Muscle of arm (tissue), 12 donors: ENCODE results near the gene GNB1. TPM values are rescaled to one million over a fixed set of nuclear protein-coding genes. Genes with fewer than 3 reads are reported as not detected.

Source experiments
- DNase-seq: peaks from one replicate; pipeline ENCODE4 v3.0.0-alpha.2; 2013
- polyA plus RNA-seq, 12 donors: library from polyadenylated mRNA; unstranded; fragments of 120-200 nt; gene quantifications; one replicate each; pipeline ENCODE4 v1.2.1, GENCODE V29; 2013; ENCODE audit not compliant: insufficient read length in 12 of 12

The GNB1 gene
- polyA plus RNA-seq, 12 donors = 158 to 259 (median 178) TPM

DNA sequence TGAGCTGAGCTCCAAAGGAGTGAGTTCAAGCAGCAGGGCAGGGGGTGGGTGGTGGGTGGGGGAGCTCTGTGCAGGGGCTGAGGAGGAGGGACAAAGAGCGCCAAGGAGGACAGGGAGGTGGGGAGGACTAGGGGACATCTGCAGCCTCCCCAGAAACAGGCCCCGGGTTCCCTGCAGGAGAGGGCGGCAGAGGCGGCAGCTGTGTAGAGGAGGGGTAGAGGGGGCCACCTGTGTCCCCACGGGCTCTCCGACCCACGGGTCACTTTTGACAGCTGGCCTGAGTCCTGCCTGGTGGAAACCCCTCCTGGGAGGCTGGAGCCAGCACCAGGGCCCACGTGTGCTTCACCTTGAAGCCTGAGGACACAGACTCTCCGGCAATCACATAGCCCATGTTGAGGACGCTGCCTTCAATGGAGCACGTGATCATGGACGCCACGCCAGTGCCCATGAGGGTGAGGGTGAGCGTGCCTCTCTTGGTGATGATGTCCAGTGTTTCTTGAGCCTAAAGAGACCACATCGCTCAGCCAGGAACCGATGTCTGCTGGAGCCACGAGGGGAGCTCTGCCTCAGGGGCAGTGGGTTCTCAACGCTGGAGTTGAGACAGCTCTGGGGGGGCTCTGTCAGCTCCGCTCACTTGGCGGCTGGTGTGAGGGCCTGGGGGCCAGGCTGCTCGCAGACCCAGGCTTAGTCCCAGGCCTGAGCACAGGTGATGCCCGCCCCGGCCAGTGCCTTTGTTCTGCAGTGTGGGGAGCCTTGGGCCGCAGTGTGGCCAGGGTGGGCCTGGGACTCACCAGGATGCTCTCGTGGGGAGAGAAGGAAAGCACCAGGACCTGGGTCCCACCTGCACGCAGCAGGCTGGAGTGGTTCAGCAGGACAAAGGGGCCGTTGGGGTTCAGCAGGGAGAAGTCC, 34.8 kb upstream of the GNB1 start:
- DNase-seq = no peak

DNA sequence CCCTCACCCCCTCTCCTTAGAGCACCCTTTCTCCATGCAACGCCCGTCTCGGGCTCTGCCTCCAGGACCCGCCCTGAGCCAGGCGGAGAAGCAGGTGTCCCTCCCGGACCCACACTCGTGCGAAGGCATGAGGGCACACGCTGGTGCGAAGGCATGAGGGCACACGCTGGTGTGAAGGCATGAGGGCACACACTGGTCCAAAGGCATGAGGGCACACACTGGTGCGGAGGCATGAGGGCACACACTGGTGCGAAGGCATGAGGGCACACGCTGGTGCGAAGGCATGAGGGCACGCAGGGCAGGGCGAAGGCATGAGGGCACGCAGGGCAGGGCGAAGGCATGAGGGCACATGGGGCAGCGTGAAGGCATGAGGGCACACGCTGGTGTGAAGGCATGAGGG, 34.0 kb upstream of the GNB1 start:
- no peak for DNase-seq

DNA sequence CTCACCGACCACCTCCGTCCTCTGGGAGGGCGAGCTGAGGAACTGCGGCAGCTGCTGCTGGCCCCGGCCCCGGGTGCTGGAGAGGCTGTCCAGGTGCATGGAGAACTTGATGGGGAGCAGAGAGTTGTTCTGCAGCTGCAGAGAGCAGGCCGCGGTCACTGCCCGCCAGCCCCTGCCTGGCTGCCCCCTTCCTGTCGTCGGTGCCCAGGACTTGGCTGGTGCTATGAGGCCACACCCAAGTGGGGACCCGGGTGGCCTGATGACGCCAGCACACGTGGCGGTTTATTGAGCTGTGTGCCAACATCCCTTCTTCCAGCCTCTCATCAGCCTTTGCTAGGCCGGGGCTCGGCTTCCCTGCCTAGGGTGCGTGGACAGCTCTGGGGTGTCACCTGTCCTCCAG, 33.5 kb upstream of the GNB1 start:
- DNase-seq = no peak

DNA sequence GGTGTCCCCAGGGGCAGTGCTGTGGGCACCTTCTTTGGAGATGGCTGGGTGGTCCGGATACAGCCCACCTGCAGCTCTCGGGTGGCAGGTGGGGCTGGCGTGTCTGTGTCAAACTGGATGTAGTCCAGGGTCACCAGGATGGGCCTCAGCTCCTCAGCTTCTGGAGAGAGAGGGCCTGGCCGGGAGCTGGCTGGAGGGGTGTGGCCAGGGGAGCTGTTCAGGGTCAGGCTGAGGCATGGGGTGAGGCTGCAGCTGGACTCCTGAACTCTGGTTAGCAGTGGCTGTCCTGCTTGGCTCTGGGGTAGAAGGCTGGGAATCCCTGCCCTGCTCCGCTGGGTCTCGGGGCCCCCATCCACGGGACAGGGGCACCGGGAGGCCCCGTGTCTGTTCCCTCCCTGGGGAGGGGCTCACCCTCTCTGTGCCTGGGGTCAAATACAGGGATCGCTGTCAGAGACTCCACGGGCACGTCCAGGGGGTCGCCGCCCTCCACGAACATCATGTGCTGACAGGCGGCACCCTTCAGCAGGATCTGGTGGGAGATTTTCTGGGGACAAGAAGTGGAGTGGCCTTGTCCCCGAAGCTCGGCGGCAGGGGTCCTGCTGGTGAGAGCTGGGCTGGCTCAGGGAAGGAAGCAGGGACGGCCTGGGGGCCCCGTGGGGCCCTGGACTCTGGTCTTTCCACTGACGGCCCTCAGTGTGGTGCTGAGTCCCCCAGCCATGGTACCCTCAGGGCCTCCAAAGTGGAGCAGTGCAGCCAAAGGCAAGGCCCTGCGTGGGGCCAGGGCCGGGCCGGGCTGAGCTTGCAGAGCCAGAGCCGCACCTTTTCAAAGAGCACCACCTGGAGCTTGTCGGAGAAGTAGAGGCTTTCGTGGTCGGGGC, 32.3 kb upstream of the GNB1 start:
- DNase-seq = no peak

DNA sequence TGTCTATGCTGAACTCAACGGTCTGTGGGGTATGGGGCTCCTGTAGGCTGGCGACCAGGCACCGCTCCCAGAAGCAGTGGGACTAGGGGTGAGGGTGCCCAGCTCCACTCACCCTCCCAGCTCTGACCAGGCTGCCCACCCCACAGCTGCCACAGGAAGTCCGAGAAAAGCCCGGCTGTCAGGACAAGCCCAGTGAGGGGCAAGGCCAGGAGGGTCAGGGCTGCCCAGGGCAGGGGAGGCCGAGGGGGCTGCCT, 31.7 kb upstream of the GNB1 start:
- no peak for DNase-seq

DNA sequence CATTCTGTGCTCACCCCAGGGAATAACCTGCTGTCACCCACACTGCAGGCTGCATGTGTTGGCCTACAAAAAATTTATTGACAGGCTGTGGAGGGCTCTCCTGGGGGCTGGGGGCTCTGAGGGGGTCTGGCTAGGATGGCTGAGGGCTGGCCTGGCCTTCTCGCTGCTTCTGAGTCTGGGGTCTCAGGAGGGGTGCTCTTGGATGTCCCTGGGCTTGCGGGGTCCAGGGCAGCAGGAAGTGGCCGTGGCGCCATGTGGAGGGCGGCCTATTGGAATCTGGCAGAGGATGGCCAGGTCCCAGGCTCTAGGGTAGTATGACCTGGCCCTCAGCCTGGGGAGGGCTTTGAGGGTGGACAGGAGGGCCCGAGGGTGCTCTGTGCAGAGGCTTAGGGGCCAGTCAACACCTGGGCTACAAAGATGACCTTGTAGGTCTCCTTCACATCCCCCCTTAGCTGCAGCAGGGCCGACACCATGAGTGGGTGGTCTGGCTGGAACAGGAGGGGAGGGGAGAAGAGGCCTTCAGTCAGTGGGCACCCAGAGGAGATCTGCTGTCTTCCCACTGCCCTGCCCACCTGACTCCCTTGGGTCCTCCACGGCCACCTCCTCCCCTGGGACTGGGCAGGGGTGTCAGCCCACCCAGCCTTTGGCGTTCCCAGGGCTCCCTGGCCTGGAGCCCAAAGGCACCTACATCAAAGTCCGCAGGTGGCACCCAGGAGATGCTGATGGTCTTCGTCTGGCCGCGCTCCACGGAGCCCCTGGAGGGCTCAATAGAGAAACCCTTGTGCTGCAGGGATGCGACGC, 31.2 kb upstream of the GNB1 start:
- no peak for DNase-seq

DNA sequence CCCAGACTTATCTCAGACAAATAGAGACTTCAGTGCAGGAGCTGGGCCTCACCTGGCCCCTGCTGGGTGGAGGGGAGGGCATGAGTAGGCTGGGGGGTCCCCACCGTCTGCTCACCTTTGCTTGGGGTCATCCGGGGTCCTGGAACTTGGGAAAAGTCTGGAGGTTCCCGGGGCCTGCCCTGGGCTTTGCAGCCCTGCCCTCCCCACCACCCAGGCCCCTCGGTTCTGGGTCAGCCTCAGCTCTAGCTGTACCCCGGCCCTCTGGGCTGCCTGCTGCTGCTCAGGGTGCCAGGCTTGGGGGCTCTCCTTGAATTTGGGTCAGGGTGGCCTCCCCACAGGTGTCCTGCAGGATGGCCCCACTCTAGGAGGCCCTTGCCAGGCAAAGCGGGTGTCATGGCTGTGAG, 30.6 kb upstream of the GNB1 start:
- no peak for DNase-seq

DNA sequence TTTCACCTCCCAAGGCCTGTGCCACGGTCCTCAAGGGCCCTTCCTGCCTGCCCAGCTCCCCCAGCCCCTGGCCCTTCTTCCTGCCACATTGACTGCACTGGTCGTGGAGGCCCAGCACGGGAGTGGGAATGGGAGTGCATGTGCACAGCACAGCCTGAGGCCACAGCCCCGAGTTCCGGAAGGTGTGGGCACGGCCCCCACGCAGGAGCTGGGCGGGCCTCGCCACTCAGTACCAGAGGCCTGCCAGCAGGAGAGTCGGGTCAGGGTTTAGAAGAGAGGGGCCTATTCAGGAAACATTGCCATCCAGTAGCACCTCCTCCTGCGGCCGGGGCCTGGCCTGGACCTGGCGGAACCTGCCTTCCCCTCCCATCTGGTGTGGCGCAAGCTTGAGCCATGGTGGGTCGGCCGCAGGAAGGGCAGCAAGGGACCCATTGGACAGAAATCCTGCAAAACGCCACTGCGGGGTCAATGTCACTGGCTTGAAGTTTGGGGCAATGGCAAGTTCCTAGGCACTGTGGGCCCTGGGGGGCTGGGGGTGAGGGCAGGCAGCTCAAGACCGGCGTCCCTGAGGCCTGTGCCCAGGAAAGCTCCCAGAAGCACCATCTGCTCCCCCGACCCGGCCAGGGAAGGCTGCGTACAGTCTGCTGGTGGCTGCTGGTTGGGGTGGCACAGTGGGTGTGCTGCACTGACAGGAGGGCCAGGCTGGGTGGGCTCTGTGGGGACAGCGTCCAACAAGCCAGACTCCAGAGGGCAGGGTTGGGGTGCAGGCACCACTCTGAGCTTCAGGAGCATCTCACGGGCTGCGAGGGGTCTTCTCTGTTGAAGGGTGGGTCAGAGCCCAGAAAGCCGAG, 29.9 kb upstream of the GNB1 start:
- no peak for DNase-seq

DNA sequence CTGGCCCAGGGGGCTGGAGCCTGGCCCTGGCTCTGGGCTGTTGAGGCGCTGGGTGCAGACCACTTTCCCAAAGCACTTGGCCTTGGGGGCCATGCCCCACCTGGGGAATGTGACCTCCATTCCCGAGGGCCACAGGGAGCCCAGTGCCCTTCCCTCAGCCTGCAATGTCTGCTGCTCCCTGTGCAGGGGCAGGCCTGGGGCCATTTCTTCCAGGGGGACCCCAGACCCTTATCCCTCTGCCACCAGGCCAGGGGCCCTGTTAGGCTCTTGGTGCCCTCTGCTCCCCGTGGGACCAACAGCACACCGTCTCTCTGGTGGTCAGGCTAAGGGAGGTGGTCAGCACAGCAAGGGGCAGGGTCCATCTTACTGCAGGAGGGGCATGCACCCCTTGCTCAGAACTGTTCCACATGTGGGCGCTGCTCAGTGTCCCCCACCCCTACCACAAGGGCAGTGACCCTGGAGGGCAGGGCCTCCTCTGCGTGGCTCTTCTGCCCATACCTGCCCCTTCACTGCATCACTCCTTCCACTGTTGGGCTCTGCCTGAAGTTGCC, 29.2 kb upstream of the GNB1 start:
- DNase-seq = no peak

DNA sequence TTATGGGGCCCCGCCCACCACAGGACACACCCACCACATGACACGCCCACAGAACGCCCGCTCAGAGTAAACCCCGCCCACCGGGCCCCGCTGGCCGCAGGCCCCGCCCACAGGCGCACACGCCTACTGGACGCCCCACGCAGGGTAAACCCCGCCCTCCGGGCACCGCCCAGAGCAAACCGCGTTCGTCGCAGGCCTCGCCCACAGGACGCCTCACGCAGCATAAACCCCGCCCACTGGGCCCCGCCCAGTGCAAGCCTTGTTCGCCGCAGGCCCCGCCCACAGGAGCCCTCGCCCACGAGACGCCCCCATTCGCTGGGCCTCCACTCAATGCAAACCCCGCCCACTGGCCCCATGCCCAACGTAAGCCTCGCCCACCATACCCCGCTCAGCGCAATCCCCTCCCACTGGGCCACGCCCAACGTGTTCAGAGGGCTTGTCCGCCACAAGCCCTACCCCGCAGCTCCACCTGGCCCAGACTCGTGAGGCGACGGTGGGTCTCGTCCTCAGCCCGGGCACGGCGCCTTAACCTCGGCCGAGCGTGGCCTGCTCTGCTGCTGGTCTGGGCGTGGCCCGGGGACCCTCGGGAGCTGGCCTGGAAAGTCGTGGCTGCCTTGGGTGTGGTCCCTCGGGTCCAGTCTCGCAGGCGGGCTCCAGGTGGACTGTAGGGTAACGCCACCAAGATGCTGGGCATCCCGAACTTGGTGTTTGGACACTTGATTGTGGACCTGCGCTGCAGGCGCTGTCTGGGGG, 28.6 kb upstream of the GNB1 start:
- DNase-seq = peak; percentile 91

DNA sequence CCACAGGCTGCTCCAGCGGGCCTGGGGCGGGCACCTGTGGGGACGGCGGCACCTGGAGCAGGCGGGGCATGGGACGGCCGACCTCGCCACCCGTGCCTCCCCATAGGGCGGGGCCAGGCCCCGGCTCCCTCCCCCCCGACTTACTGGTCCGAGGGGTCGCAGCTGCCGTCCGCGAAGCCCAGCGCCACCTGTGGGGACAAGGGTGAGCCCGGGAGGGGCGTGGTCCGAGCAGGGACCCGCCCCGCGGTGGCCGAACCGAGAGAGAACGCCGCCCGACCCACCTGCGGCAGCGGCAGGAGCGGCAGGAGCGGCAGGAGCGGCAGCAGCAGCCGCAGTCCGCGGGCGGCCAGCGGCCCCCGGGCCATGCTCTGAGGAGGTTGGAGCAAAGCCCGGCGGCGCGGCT, 28.0 kb upstream of the GNB1 start, which contains the start of gene TMEM52:
Gene TMEM52, minus strand, starts transcription at position 379 of the 403 bp plus-strand sequence. Its CDS starts 14 bp downstream, at position 365.
- no peak for DNase-seq

DNA sequence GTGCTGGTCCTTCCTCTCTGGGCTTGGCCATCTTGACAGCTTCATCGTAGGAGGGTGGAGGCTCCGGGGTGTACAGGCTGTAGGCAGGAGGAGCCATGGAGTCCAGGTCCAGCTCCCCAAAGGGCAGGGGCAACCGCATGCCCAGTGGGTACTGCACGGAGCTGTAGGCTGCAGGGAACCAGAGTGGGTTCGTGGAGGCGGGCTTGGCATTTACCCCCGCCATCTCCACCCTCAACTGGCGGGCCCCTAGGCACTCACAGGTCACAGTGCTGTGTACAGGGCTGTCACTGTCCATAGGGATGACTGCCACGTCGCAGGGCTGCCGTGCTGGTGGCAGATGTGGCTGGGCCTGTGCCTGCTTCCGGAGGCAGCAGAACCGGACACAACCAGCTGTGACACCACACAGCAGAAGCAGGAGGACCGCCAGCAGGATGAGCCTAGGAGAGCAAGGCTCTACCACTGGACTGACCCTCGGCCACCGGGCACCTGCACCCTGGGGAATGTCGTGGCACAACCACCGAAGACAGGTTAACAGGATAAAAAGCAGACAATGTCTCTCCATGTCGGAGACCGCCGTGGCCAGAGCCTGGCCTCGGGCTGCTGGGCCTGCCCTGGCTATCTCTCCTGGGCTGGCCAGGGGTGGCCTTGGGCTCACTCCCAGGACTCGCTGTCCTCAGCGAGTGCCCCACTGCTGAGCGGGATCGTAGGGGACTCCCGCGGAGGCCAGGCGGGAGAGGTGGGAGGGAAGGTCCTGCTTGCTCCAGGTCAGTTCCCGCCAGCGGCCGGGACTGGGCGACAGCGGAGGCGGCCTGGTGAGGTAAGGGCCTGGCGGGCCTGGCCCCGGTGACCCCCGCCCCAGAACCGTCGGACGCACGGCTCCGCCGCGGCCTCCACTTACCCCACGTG, 27.4 kb upstream of the GNB1 start:
- DNase-seq = no peak

DNA sequence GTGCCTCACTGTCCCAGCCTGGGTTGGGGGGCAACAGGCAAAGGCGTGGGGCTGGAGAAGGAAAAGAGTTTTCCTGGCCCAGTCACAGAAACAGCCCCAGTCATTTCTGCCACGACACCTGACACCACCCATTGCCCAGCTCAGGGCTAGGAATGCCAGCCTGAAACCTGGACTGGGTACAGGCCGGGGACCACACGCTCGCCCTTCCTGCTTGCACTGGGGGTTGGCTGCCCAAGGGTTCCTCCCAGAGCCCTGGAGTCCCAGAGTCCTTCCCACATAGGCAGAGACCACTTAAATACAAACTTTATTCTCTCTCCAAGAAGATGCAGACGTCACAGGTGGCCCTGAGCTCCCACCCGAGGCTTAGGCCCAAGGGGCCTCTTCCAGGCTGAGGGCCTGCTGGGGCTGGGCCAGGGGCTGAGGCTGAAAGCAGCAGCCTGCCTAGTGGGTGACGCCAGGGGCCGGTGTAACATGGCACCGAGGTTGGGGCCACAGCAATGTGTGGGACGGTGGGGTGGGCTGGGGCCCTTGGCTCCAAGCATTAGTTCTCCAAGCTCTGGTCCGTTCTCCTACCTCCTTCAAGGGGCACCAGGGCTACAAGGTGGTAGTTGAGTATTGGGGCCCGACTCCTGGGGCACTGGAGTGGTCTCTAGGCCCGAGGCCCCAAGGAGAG, 26.6 kb upstream of the GNB1 start:
- no peak for DNase-seq

DNA sequence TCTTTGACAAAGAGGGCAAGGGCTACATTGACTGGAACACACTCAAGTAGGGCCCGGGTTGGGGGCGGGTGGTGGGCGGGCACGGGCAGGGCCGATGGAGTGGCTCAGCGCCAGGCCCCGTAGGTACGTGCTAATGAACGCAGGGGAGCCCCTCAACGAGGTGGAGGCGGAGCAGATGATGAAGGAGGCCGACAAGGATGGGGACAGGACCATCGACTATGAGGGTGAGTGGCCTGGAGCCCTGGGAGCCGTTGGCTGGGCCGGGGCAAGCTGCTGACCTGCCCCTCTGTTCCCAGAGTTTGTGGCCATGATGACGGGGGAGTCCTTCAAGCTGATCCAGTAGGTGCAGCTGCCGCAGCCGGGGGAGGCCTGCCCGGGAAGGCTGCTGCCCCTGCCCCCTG, 26.0 kb upstream of the GNB1 start:
- DNase-seq = no peak

DNA sequence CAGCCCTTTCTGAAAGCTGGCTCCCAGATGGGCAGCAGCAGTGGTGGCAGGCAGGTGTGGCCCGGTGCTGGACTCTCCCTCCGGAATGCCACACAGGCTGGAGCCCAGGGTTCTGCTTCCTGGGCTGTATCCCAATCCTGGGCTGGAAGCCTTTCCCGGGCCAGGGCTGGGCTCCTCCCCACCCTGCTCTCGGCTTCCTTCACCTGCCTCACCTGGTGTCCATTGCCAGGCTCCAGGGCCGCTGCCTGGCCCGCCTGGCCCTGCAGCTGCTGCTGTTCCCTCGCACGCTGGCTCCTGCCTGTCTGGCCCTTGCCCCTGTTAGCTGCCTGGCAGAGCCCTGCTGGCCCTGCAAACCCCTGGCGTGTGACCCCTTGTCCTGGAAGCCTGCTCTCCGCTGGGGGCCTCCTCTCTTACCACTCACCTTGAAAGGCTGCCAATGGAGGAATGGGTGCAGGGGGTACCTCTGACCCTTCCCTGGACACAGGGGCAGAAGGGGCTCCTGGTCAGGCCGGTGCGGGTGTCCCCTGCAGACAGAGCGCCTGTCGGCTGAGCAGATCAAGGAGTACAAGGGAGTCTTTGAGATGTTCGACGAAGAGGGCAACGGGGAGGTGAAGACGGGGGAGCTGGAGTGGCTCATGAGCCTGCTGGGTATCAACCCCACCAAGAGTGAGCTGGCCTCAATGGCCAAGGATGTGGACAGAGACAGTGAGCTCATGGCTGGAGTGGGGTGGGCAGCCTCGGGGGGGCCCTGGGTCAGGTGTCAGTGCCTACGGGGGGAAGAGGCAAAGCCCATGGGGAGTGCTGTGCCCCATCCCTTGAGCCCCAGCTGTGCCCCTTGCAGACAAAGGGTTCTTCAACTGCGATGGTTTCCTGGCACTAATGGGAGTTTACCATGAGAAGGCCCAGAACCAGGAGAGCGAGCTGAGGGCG, 25.3 kb upstream of the GNB1 start:
- no peak for DNase-seq

DNA sequence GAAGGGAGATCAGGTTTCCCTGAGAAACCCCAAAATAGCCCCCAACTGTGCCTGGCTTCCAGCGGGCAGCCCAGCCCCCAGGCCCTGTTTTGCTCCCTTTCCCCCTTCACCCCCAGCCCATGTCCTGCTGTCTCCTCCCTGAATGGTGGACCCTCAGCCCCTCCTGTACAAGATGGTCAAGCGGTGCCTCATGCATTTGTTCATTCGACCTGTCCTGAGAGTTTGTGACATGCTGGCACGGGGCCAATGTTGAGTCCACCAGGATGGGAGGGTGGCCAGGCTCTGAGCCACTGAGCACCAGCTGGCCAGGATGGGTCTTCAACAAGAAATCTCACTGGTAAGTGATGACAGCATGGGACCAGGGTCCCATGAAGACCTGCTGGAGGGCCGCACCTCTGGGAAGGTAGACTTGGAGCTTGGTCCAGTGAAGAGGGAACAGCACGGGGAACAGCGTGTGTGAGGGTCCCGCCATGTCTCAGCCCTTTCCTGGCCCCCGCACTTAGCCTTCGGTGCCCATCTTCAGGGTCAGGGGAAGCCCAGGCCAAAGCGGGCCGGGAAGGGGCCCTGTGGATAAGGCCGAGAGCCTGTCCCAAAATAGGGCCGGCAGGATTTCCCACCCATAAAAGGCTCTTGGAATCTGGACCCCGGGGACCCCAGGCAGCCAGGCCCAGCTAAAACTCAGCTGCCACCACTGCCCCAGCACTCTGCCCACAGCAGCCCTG, 24.2 kb upstream of the GNB1 start, which contains the start of gene CALML6:
Gene CALML6, plus strand, starts transcription at position 290 of the 722 bp plus-strand sequence. Its CDS starts 21 bp downstream, at position 311.
- DNase-seq = no peak
